HG03575 (cell line): Measurements from ENCODE around the gene PTPRU.
"Not testable (repeated sequence)": the region's sequence is repeated elsewhere in the genome, so short reads cannot be mapped to it uniquely, and the experiment has no call there.

Experiments used
- ATAC-seq: cut with Tn5 transposase; IDR thresholded peaks from one replicate; pipeline ENCODE4 v1.9.1; 2021; ENCODE audit not compliant: unreplicated experiment, insufficient number of reproducible peaks, low FRiP score; ENCODE audit errors: extremely low read depth

Gene PTPRU

GRCh38 chr1:29217633-29218032, 18.7 kb upstream of the PTPRU start:
- no peak for ATAC-seq

- ATAC-seq: no peak
Observed at GRCh38 chr1:29218223-29218622, 18.1 kb upstream of the PTPRU start.

- ATAC-seq: no peak
Observed at GRCh38 chr1:29221296-29221695, 15.0 kb upstream of the PTPRU start.

- not testable (repeated sequence) for ATAC-seq
Observed at GRCh38 chr1:29222260-29222659, 14.1 kb upstream of the PTPRU start.

GRCh38 chr1:29222686-29223085, 13.6 kb upstream of the PTPRU start:
- ATAC-seq: no peak

- ATAC-seq: no peak
Observed at GRCh38 chr1:29223521-29223920, 12.8 kb upstream of the PTPRU start.

- no peak for ATAC-seq
Observed at GRCh38 chr1:29224356-29224837, 11.9 kb upstream of the PTPRU start.

- ATAC-seq: no peak
Observed at GRCh38 chr1:29225361-29225760, 11.0 kb upstream of the PTPRU start.

GRCh38 chr1:29227511-29227910, 8.8 kb upstream of the PTPRU start:
- no peak for ATAC-seq

- no peak for ATAC-seq
Observed at GRCh38 chr1:29230204-29230552, 6.1 kb upstream of the PTPRU start.

GRCh38 chr1:29230553-29231378, 5.6 kb upstream of the PTPRU start, which contains the start of gene MECR:
TSS of gene MECR (minus strand) at chr1:29230934. CDS start at chr1:29230906, 28 bp downstream.
- ATAC-seq: no peak

GRCh38 chr1:29232387-29232786, 3.9 kb upstream of the PTPRU start:
- ATAC-seq: no peak

GRCh38 chr1:29233693-29234092, 2.6 kb upstream of the PTPRU start:
- ATAC-seq: no peak

- no peak for ATAC-seq
Observed at GRCh38 chr1:29234471-29234870, 1.9 kb upstream of the PTPRU start.

GRCh38 chr1:29234881-29235280, 1.4 kb upstream of the PTPRU start:
- not testable (repeated sequence) for ATAC-seq

GRCh38 chr1:29236712-29237128, 398 bp downstream of the PTPRU start:
- ATAC-seq: no peak

GRCh38 chr1:29237129-29237821, 953 bp downstream of the PTPRU start:
- no peak for ATAC-seq

- ATAC-seq: no peak
Observed at GRCh38 chr1:29237852-29238619, 1.7 kb downstream of the PTPRU start.

GRCh38 chr1:29238620-29239002, 2.3 kb downstream of the PTPRU start:
- no peak for ATAC-seq

- no peak for ATAC-seq
Observed at GRCh38 chr1:29239142-29239541, 2.8 kb downstream of the PTPRU start.
